K562 (cell line): ENCODE data around the gene UBL3. TPM values are rescaled to one million over a fixed set of nuclear protein-coding genes. Genes with fewer than 3 reads are reported as not detected.

Experiments
- ATAC-seq: fragments of 200-7000 bp; cut with Tn5 transposase; 3 replicates; pipeline ENCODE4 v1.9.1; 2020; ENCODE audit warnings: moderate library complexity
- BruUV-seq: library from RNA; stranded (reverse); fragments of 400-500 nt; replicated peaks from 2 replicates; lab custom pipeline; 2021; lab: Mats Ljungman, UMichigan
- CTCF ChIA-PET: fragments of 300-600 bp; formaldehyde crosslinking; extraction: SDS; loops from one replicate; lab custom pipeline; 2021; ENCODE audit warnings: low intra/inter-chr PET ratio; lab: Yijun Ruan, JAX
- POLR2A ChIA-PET: fragments of 300-600, 350-650 bp; sonication (Branson Sonifier 250); formaldehyde crosslinking; extraction: SDS; loops from one replicate; lab custom pipeline; 2021; ENCODE audit warnings: antibody characterized with exemption, inconsistent platforms; lab: Yijun Ruan, JAX
- DNase-seq, 4 experiments: peaks; one replicate each; pipeline versions ENCODE4 v3.0.0 to v3.0.0-alpha.2; 2011 to 2018; ENCODE audit warnings: low spot score in 3 of 4, mixed read lengths in 3 of 4; ENCODE audit errors: extremely low read depth in 1 of 4
- FAIRE-seq: peaks from 2 replicates; lab custom pipeline; 2011; peaks lifted over from hg19 to GRCh38; lab: Jason Lieb, UNC
- H2AFZ ChIP-seq: 2 replicates; pipeline ENCODE4 v1.6.0; 2011; ENCODE audit warnings: low read depth, low read length, control low read depth, inconsistent platforms
- H3K27ac ChIP-seq: fragments of 200-600 bp; 3 replicates; pipeline ENCODE4 v1.8.0; 2011; ENCODE audit warnings: low read depth, mild to moderate bottlenecking, control low read depth, inconsistent platforms, low read length, moderate library complexity, mixed read lengths; ENCODE audit errors: extremely low read depth
- H3K27me3 ChIP-seq, 2 experiments: fragments of 300-600 bp in 1 of 2; 2 replicates in 1 of 2; 3 replicates in 1 of 2; pipeline versions ENCODE4 v1.6.0 to v1.8.0; 2011; ENCODE audit warnings: inconsistent platforms in 2 of 2, low read length in 2 of 2, mild to moderate bottlenecking in 1 of 2, mixed read lengths in 1 of 2, moderate library complexity in 1 of 2; ENCODE audit not compliant: control insufficient read depth in 2 of 2, insufficient read depth in 2 of 2
- H3K36me3 ChIP-seq: fragments of 300-600 bp; 3 replicates; pipeline ENCODE4 v1.8.0; 2011; ENCODE audit warnings: mild to moderate bottlenecking, low read length, inconsistent platforms; ENCODE audit not compliant: control insufficient read depth, insufficient read depth
- H3K4me1 ChIP-seq, 2 experiments: fragments of 200-600 bp in 1 of 2; replicated peaks in 1 of 2; 2 replicates in 1 of 2; 3 replicates in 1 of 2; pipeline versions ENCODE4 v1.5.1 to v1.8.0; 2011; ENCODE audit warnings: inconsistent platforms in 2 of 2, low read length in 2 of 2, mild to moderate bottlenecking in 1 of 2, mixed read lengths in 1 of 2, moderate library complexity in 1 of 2; ENCODE audit not compliant: control insufficient read depth in 2 of 2, insufficient read depth in 2 of 2
- H3K4me2 ChIP-seq: 2 replicates; pipeline ENCODE4 v1.6.1; 2011; ENCODE audit warnings: low read length, control low read depth, inconsistent platforms, mixed read lengths; ENCODE audit not compliant: insufficient read depth
- H3K4me3 ChIP-seq: fragments of 200-600 bp; sonication (generic), shearing (Covaris generic); 2 replicates; pipeline ENCODE4 v1.5.1; 2016; ENCODE audit warnings: control low read depth, inconsistent platforms
- H3K79me2 ChIP-seq: fragments of 200-600 bp; 3 replicates; pipeline ENCODE4 v1.8.0; 2011; ENCODE audit warnings: low read length, inconsistent platforms; ENCODE audit not compliant: control insufficient read depth, insufficient read depth
- H3K9ac ChIP-seq, 2 experiments: 2 replicates each; pipeline versions ENCODE4 v1.6.0 to v1.6.1; 2011; ENCODE audit warnings: low read depth in 2 of 2, low read length in 2 of 2, control low read depth in 1 of 2, inconsistent platforms in 1 of 2, mild to moderate bottlenecking in 1 of 2, mixed read lengths in 1 of 2; ENCODE audit not compliant: insufficient read depth in 1 of 2
- H3K9me1 ChIP-seq: one replicate; pipeline ENCODE4 v1.6.0; 2011; ENCODE audit warnings: inconsistent platforms, mild to moderate bottlenecking, low read length, moderate library complexity; ENCODE audit not compliant: control insufficient read depth, insufficient read depth
- H3K9me3 ChIP-seq: replicated peaks from 2 replicates; pipeline ENCODE4 v1.5.1; 2011; ENCODE audit warnings: low read depth, low read length, inconsistent platforms; ENCODE audit not compliant: control insufficient read depth, insufficient read depth
- H4K20me1 ChIP-seq: replicated peaks from 2 replicates; pipeline ENCODE4 v1.6.1; 2011; ENCODE audit warnings: low read length, inconsistent platforms, mixed read lengths; ENCODE audit not compliant: control insufficient read depth, insufficient read depth
- BRD4 ChIP-seq: fragments of 200-600 bp; sonication (generic); IDR thresholded peaks from 2 replicates; pipeline ENCODE4 v1.6.1; 2017; ENCODE audit warnings: inconsistent platforms
- BRD9 ChIP-seq: fragments of 450-650 bp; IDR thresholded peaks from 2 replicates; pipeline ENCODE4 v1.6.1; 2018; ENCODE audit warnings: low read depth; ENCODE audit not compliant: partially characterized antibody
- DPF2 ChIP-seq: fragments of 450-650 bp; IDR thresholded peaks from 2 replicates; pipeline ENCODE4 v1.6.1; 2016
- EWSR1 ChIP-seq: fragments of 450-650 bp; IDR thresholded peaks from 2 replicates; pipeline ENCODE4 v1.6.1; 2018; ENCODE audit warnings: borderline replicate concordance, mild to moderate bottlenecking, low read depth, moderate library complexity; ENCODE audit not compliant: partially characterized antibody
- GATAD2A ChIP-seq: fragments of 450-650 bp; IDR thresholded peaks from 2 replicates; pipeline ENCODE4 v1.6.1; 2017
- HLTF ChIP-seq: fragments of 450-650 bp; IDR thresholded peaks from 2 replicates; pipeline ENCODE4 v1.6.1; 2016
- MAFG ChIP-seq: fragments of 450-650 bp; conservative IDR thresholded peaks from 2 replicates; pipeline ENCODE4 v1.6.1; 2016; ENCODE audit warnings: missing genetic modification characterization, missing compliant biosample characterization
- MAFK ChIP-seq: IDR thresholded peaks from 2 replicates; pipeline ENCODE4 v1.6.1; 2011; ENCODE audit warnings: low read length, improper control_type of control experiment
- MBD2 ChIP-seq: sonication (generic); IDR thresholded peaks from 2 replicates; pipeline ENCODE4 v1.6.1; 2016; ENCODE audit warnings: low read depth, borderline replicate concordance
- MIER1 ChIP-seq: fragments of 450-650 bp; IDR thresholded peaks from 2 replicates; pipeline ENCODE4 v1.6.1; 2016; ENCODE audit warnings: antibody characterized with exemption, mild to moderate bottlenecking, low read depth
- NR2F6 ChIP-seq: fragments of 450-650 bp; formaldehyde crosslinking; IDR thresholded peaks from 2 replicates; pipeline ENCODE4 v1.4.0; 2020; ENCODE audit warnings: mild to moderate bottlenecking
- SIX5 ChIP-seq, 2 experiments: IDR thresholded peaks; 2 replicates each; pipeline ENCODE4 v1.6.1; 2011; ENCODE audit warnings: low read length in 2 of 2, borderline replicate concordance in 1 of 2, low read depth in 1 of 2, mild to moderate bottlenecking in 1 of 2, moderate library complexity in 1 of 2; ENCODE audit not compliant: insufficient read depth in 1 of 2
- ZNF316 ChIP-seq: fragments of 450-650 bp; IDR thresholded peaks from 2 replicates; pipeline ENCODE4 v1.6.1; 2016
- ZNF589 ChIP-seq: fragments of 200-800 bp; sonication (Bioruptor generic); IDR thresholded peaks from 2 replicates; pipeline ENCODE4 v1.6.1; 2016; ENCODE audit warnings: low read depth, missing genetic modification characterization, missing compliant biosample characterization
- WGBS: fragments of 100-300 bp; shearing (Covaris generic); methylation state at CpG from one replicate; pipeline ENCODE4 v1.1.6; 2016; ENCODE audit warnings: low coverage, mixed read lengths; ENCODE audit not compliant: insufficient coverage; ENCODE audit errors: missing lambda C conversion rate; 5-methylcytosine and 5-hydroxymethylcytosine counted together
- in situ Hi-C: fragments of 300-500 bp; cut with MboI; formaldehyde crosslinking; loops from 4 replicates; pipeline ENCODE4 v1.15.0; 2018; ENCODE audit warnings: inconsistent platforms, mixed read lengths
- intact Hi-C: fragments of 100-400 bp; cut with micrococcal nuclease; formaldehyde crosslinking; loops from 2 replicates; pipeline ENCODE4 v1.14.2; 2022
- polyA plus RNA-seq, 8 experiments: library from polyadenylated mRNA; depleted of rRNA in 4 of 8; stranded (reverse) in 5 of 8; unstranded in 3 of 8; fragments of >200 nt; fragmentation: Nextera tagmentation in 2 of 8; fragmentation: Illumina TruSeq in 1 of 8; extraction: Ambion mirVana in 2 of 8; extraction: Trizol in 1 of 8; gene quantifications; 2 replicates each; pipeline versions ENCODE4 v1.2.1 to v1.2.3, GENCODE V29; 2011 to 2014; ENCODE audit warnings: inconsistent platforms in 1 of 8, missing spikeins in 1 of 8
- total RNA-seq, 7 experiments: library from RNA; depleted of rRNA in 6 of 7; stranded (reverse); fragments of >200 nt in 6 of 7; fragmentation: Illumina TruSeq in 2 of 7; extraction: Trizol in 2 of 7; gene quantifications; 2 replicates each; pipeline versions ENCODE4 v1.2.1 to v1.2.3, GENCODE V29; 2011 to 2021; ENCODE audit warnings: low replicate concordance in 1 of 7

UBL3 gene
- total and polyA plus RNA-seq, 9 of the 15 experiments (the other 6 are each of a cell fraction or from before 2014, with no cell fraction given) = 0.64 to 2.4 (median 1.8) TPM

GRCh38 chr13:29853131-29853530 is 2.7 kb upstream of the UBL3 start (continued):
- TF ChIP-seq BRD9 (no peak), MIER1 (no peak)

GRCh38 chr13:29852472-29853054 is 2.1 kb upstream of the UBL3 start:
- ChIA-PET POLR2A (no interaction called here), CTCF (no interaction called here)
- H3K79me2 ChIP-seq = no peaks in the 10 kb centered on the region
- in situ Hi-C loops (no loop called here), intact Hi-C loops (no loop called here)
- BruUV-seq = no TSS peak
- peaks cover 2 to 4% of the 10 kb centered on the region in 2 experiments; a peak in 1 of 5 replicates for H3K27me3 ChIP-seq
- H3K9me3 ChIP-seq = no peaks in the 10 kb centered on the region
- no peak overlapping the region for H2AFZ ChIP-seq
- no peaks in the 10 kb centered on the region for H3K9me1 ChIP-seq
- no peaks in the 10 kb centered on the region for H3K36me3 ChIP-seq
- no peak overlapping the region for H3K4me3 ChIP-seq
- H3K4me1 ChIP-seq = peaks cover 3 to 7% of the 10 kb centered on the region in 2 experiments; a peak in 3 of 5 replicates
- no peak for FAIRE-seq
- TF ChIP-seq GATAD2A = no peak
- TF ChIP-seq NR2F6 (CRISPR knock-in tag) = no peak
- TF ChIP-seq DPF2 = no peak
- TF ChIP-seq MBD2 = no peak
- TF ChIP-seq BRD4 = no peak
- peak; percentile 21; the same call in 1 of the 2 replicates for TF ChIP-seq MAFK
- peak; percentile 27; the same call in 1 of the 2 replicates for TF ChIP-seq ZNF316
- TF ChIP-seq SIX5 (IDR thresholded peaks at IDR 0.05; ENCODE audit: borderline replicate concordance in 1 of 2, insufficient read depth in 1 of 2, low read depth in 1 of 2, low read length in 2 of 2) = no peak
- no peak for TF ChIP-seq HLTF
- TF ChIP-seq MAFG (tag) = peak; percentile 53
- TF ChIP-seq EWSR1 = no peak
- no peak for TF ChIP-seq ZNF589 (CRISPR knock-in tag)
- no peak for DNase-seq
- 0% methylated on average over 4 of the region's 5 CpGs for WGBS
- no peak for ATAC-seq
- H3K27ac ChIP-seq = no peak overlapping the region
- no peak overlapping the region for H3K9ac ChIP-seq
- H4K20me1 ChIP-seq = no peaks in the 10 kb centered on the region
- no peak overlapping the region for H3K4me2 ChIP-seq
